Neural cell (in vitro differentiated cells): ENCODE data around the gene NOTCH3. TPM values are rescaled to one million over a fixed set of nuclear protein-coding genes. Genes with fewer than 3 reads are reported as not detected.

ENCODE experiments used
- H2AFZ ChIP-seq: fragments of 200-600, 300-800 bp; sonication (generic), shearing (Covaris generic); 2 replicates; pipeline ENCODE4 v1.6.0; 2014; ENCODE audit warnings: low read depth, mild to moderate bottlenecking, antibody characterized with exemption, low read length, moderate library complexity
- H3F3A ChIP-seq: fragments of 200-600 bp; shearing (Covaris generic); 2 replicates; pipeline ENCODE4 v1.6.1; 2016; ENCODE audit warnings: mild to moderate bottlenecking, moderate library complexity, mixed read lengths, antibody characterized with exemption, low read length; ENCODE audit not compliant: insufficient read depth, poor library complexity, severe bottlenecking
- H3K27ac ChIP-seq: fragments of 200-600, 300-800 bp; sonication (generic), shearing (Covaris generic); 2 replicates; pipeline ENCODE4 v1.5.1; 2014; ENCODE audit warnings: mild to moderate bottlenecking, low read length, moderate library complexity
- H3K27me3 ChIP-seq: fragments of 300-800, 200-600 bp; sonication (generic), shearing (Covaris generic); 2 replicates; pipeline ENCODE4 v1.6.0; 2014; ENCODE audit warnings: mild to moderate bottlenecking, low read depth, low read length, moderate library complexity; ENCODE audit not compliant: insufficient read depth
- H3K36me3 ChIP-seq: fragments of 300-800, 200-600 bp; sonication (generic), shearing (Covaris generic); 2 replicates; pipeline ENCODE4 v1.5.1; 2014; ENCODE audit warnings: mild to moderate bottlenecking, antibody characterized with exemption, low read length, moderate library complexity; ENCODE audit not compliant: insufficient read depth
- H3K4me2 ChIP-seq: fragments of 300-800, 200-600 bp; sonication (generic), shearing (Covaris generic); 2 replicates; pipeline ENCODE4 v1.6.0; 2014; ENCODE audit warnings: mild to moderate bottlenecking, low read length
- H3K4me3 ChIP-seq: fragments of 300-800, 200-600 bp; sonication (generic), shearing (Covaris generic); 2 replicates; pipeline ENCODE4 v1.5.1; 2014; ENCODE audit warnings: mild to moderate bottlenecking, low read length, moderate library complexity
- H3K79me2 ChIP-seq: fragments of 200-600 bp; shearing (Covaris generic); replicated peaks from 2 replicates; pipeline ENCODE4 v1.6.0; 2014; ENCODE audit warnings: mild to moderate bottlenecking, low read length, moderate library complexity; ENCODE audit not compliant: insufficient read depth
- H3K9ac ChIP-seq: fragments of 300-800, 200-600 bp; sonication (generic), shearing (Covaris generic); 2 replicates; pipeline ENCODE4 v1.6.1; 2016; ENCODE audit warnings: mild to moderate bottlenecking, low read length, mixed read lengths
- H3K9me2 ChIP-seq: fragments of 200-600 bp; shearing (Covaris generic); 2 replicates; pipeline ENCODE4 v1.6.1; 2016; ENCODE audit warnings: mild to moderate bottlenecking, low read length, mixed read lengths; ENCODE audit not compliant: insufficient read depth
- H3K9me3 ChIP-seq: fragments of 200-600, 300-800 bp; sonication (generic), shearing (Covaris generic); 2 replicates; pipeline ENCODE4 v1.6.1; 2016; ENCODE audit warnings: mild to moderate bottlenecking, mixed run types, low read length, moderate library complexity, mixed read lengths
- H4K20me1 ChIP-seq: fragments of 200-600 bp; shearing (Covaris generic); 2 replicates; pipeline ENCODE4 v1.6.1; 2016; ENCODE audit warnings: mild to moderate bottlenecking, mixed run types; ENCODE audit not compliant: insufficient read depth
- CTCF ChIP-seq: fragments of 450-650 bp; IDR thresholded peaks from 2 replicates; pipeline ENCODE4 v1.5.1; 2014; ENCODE audit warnings: antibody characterized with exemption, mild to moderate bottlenecking, moderate library complexity; ENCODE audit not compliant: poor library complexity, severe bottlenecking
- EP300 ChIP-seq: fragments of 450-650 bp; conservative IDR thresholded peaks from 2 replicates; pipeline ENCODE4 v1.6.1; 2014; ENCODE audit warnings: antibody characterized with exemption, mild to moderate bottlenecking, moderate library complexity; ENCODE audit not compliant: poor library complexity, severe bottlenecking
- EZH2 ChIP-seq: fragments of 200-600, 300-800 bp; shearing (Covaris generic), sonication (generic); IDR thresholded peaks from 2 replicates; pipeline ENCODE4 v1.6.1; 2014; ENCODE audit warnings: antibody characterized with exemption, low read length, borderline replicate concordance, mild to moderate bottlenecking; ENCODE audit not compliant: insufficient read depth, poor library complexity, severe bottlenecking
- MXI1 ChIP-seq: fragments of 450-650 bp; conservative IDR thresholded peaks from 2 replicates; pipeline ENCODE4 v1.6.1; 2014; ENCODE audit warnings: antibody characterized with exemption, mild to moderate bottlenecking; ENCODE audit not compliant: poor library complexity, severe bottlenecking
- POLR2AphosphoS5 ChIP-seq: IDR thresholded peaks from 2 replicates; pipeline ENCODE4 v1.6.1; 2012
- RAD21 ChIP-seq: fragments of 450-650 bp; conservative IDR thresholded peaks from 2 replicates; pipeline ENCODE4 v1.6.1; 2014; ENCODE audit warnings: antibody characterized with exemption, mild to moderate bottlenecking, moderate library complexity
- REST ChIP-seq: IDR thresholded peaks from 2 replicates; pipeline ENCODE4 v1.6.1; 2012; ENCODE audit warnings: borderline replicate concordance
- SMC3 ChIP-seq: fragments of 450-650 bp; conservative IDR thresholded peaks from 2 replicates; pipeline ENCODE4 v1.6.1; 2014; ENCODE audit warnings: antibody characterized with exemption, mild to moderate bottlenecking, moderate library complexity; ENCODE audit not compliant: poor library complexity
- TAF1 ChIP-seq: IDR thresholded peaks from 2 replicates; pipeline ENCODE4 v1.6.1; 2012; ENCODE audit warnings: low read depth
- polyA plus RNA-seq: library from polyadenylated mRNA; depleted of rRNA; stranded (reverse); fragments of >200 nt; gene quantifications from 2 replicates; pipeline ENCODE4 v1.2.3, GENCODE V29; 2014

The NOTCH3 gene
- polyA plus RNA-seq, 1 donor from 2014 or later = 0.21 TPM

GRCh38 chr19:15147090-15147489 is 53.7 kb downstream of the NOTCH3 start:
- Histone ChIP-seq H3K4me2 (no peak overlapping the region), H4K20me1 (no peaks in the 10 kb centered on the region), H3F3A (no peaks in the 10 kb centered on the region), H3K27ac (no peak overlapping the region), H3K36me3 (no peaks in the 10 kb centered on the region), H3K9me3 (no peaks in the 10 kb centered on the region), H3K79me2 (no peaks in the 10 kb centered on the region), H3K4me3 (no peak overlapping the region), H2AFZ (no peak overlapping the region), H3K27me3 (no peaks in the 10 kb centered on the region), H3K9ac (no peak overlapping the region), H3K9me2 (no peaks in the 10 kb centered on the region)
- TF ChIP-seq MXI1 (no peak), CTCF (no peak), SMC3 (no peak), RAD21 (no peak), REST (no peak), EZH2 (no peak), TAF1 (no peak), POLR2AphosphoS5 (no peak), EP300 (no peak)

- Histone ChIP-seq H3K9me3 (no peaks in the 10 kb centered on the region), H3K4me2 (no peak overlapping the region), H3K4me3 (no peak overlapping the region), H4K20me1 (no peaks in the 10 kb centered on the region), H3K79me2 (no peaks in the 10 kb centered on the region), H3K27ac (no peak overlapping the region), H3K9ac (no peak overlapping the region), H3K36me3 (no peaks in the 10 kb centered on the region), H2AFZ (no peak overlapping the region), H3K9me2 (no peaks in the 10 kb centered on the region), H3K27me3 (no peaks in the 10 kb centered on the region), H3F3A (no peaks in the 10 kb centered on the region)
- TF ChIP-seq MXI1 (no peak), SMC3 (no peak), CTCF (no peak), EZH2 (no peak), TAF1 (no peak), POLR2AphosphoS5 (no peak), EP300 (no peak), RAD21 (no peak), REST (no peak)
Observed at GRCh38 chr19:15144046-15144646, 56.6 kb downstream of the NOTCH3 start.
